ENCODE results near the gene GOLGA3. TPM values are rescaled to one million over a fixed set of nuclear protein-coding genes. Genes with fewer than 3 reads are reported as not detected.

The GOLGA3 gene
- total and polyA plus RNA-seq, 10 of the 15 experiments (the other 5 are each of a cell fraction or from before 2014, with no cell fraction given) = 2.0 to 42.7 (median 15.2) TPM

GRCh38 chr12:132773077-132773955, 55.4 kb downstream of the GOLGA3 start:
- FAIRE-seq (no peak), DNase-seq (ENCODE audit: low read depth, low spot score) (no peak), ATAC-seq (no peak)
- RAD21 ChIA-PET (ENCODE audit: unreplicated experiment) = interaction anchor here (1.1 kb wide), 2 partner anchors 12 to 46 kb away, joined by 3 to 10 read pairs; no protein-coding TSS in a partner anchor
- Histone ChIP-seq H3K36me3 (ENCODE audit: control insufficient read depth in 2 of 2, insufficient read depth in 2 of 2, low read length in 1 of 2) (peaks cover 14 to 17% of the 10 kb centered on the region in 2 experiments), H3K79me2 (ENCODE audit: control insufficient read depth, insufficient read depth, low read length) (peaks cover 8% of the 10 kb centered on the region), H3K4me3 (no peak overlapping the region), H4K20me1 (ENCODE audit: control insufficient read depth, insufficient read depth) (no peaks in the 10 kb centered on the region), H3K4me2 (ENCODE audit: control insufficient read depth, insufficient read depth) (0 out of 2 replicates have a peak overlapping the region, but pooled peaks have one; percentile 2), H3K27me3 (replicated peaks in 1 of 2; ENCODE audit: control insufficient read depth in 2 of 2, insufficient read depth in 2 of 2, low read length in 1 of 2) (no peaks in the 10 kb centered on the region), H3K9me3 (replicated peaks; ENCODE audit: control insufficient read depth, insufficient read depth, low read length) (peaks cover 1% of the 10 kb centered on the region; the same call in 1 of the 3 replicates), H3K4me1 (ENCODE audit: control insufficient read depth, insufficient read depth, low read length) (peaks cover 46% of the 10 kb centered on the region), H3K9ac (ENCODE audit: control insufficient read depth, insufficient read depth, low read length) (no peak overlapping the region), H2AFZ (ENCODE audit: control insufficient read depth, low read depth, low read length) (no peak overlapping the region), H3K27ac (ENCODE audit: control insufficient read depth, insufficient read depth) (peak overlapping the region; percentile 95)
- intact Hi-C loops (cut with micrococcal nuclease; ENCODE audit: unreplicated experiment) = no loop called here
- WGBS (ENCODE audit: insufficient coverage, insufficient replicate concordance, low lambda C conversion rate, missing lambda C conversion rate) = 95% methylated on average over 39 of the region's 41 CpGs
- POLR2A ChIA-PET = interaction anchor here (0.6 to 0.7 kb wide), 2 partner anchors 14 to 63 kb away, joined by 3 to 7 read pairs; partner anchors contain the start of gene PGAM5
- SMC1A ChIA-PET (ENCODE audit: uncharacterized antibody, unreplicated experiment) = interaction anchor here (0.9 to 1.2 kb wide), 5 partner anchors 13 to 57 kb away, joined by 3 to 5 read pairs (median 4); no protein-coding TSS in a partner anchor
- no TSS peak for BruUV-seq (replicated peaks)
- CTCF ChIA-PET = interaction anchor here (1.0 to 1.6 kb wide), 2 partner anchors 37 to 47 kb away, joined by 3 read pairs; no protein-coding TSS in a partner anchor
- in situ Hi-C loops (cut with MboI) = no loop called here
- TF ChIP-seq RAD51 (IDR thresholded peaks at IDR 0.05) = no peak
- no peak for TF ChIP-seq POLR2A (IDR thresholded peaks at IDR 0.05; ENCODE audit: low read depth, low read length)
- TF ChIP-seq HDAC6 (IDR thresholded peaks at IDR 0.05; ENCODE audit: unreplicated experiment) = no peak
- TF ChIP-seq E4F1 (IDR thresholded peaks at IDR 0.05; ENCODE audit: borderline replicate concordance, partially characterized antibody) = no peak
- TF ChIP-seq RB1 (IDR thresholded peaks at IDR 0.05; ENCODE audit: borderline replicate concordance) = no peak
- no peak for TF ChIP-seq MLLT1 (IDR thresholded peaks at IDR 0.05)
- no peak for TF ChIP-seq SREBF2 (IDR thresholded peaks at IDR 0.05; ENCODE audit: low read length)
- TF ChIP-seq ASH2L (IDR thresholded peaks at IDR 0.05; ENCODE audit: borderline replicate concordance, low read depth) = no peak
- TF ChIP-seq JUNB (IDR thresholded peaks at IDR 0.05) = no peak
- TF ChIP-seq ZBTB33 (IDR thresholded peaks at IDR 0.05) = no peak
- TF ChIP-seq PRDM15 (CRISPR knock-in tag; IDR thresholded peaks at IDR 0.05) = no peak
- no peak for TF ChIP-seq SMARCA5 (IDR thresholded peaks at IDR 0.05)
- TF ChIP-seq SMAD1 (IDR thresholded peaks at IDR 0.05; ENCODE audit: low read depth, partially characterized antibody) = no peak

All from GM12878 (cell line).